Liver (tissue), 9 donors: ENCODE results near the gene RAB30. TPM values are rescaled to one million over a fixed set of nuclear protein-coding genes. Genes with fewer than 3 reads are reported as not detected.

Experiments
- DNase-seq: peaks from one replicate; pipeline ENCODE4 v3.0.0-alpha.2; 2017; ENCODE audit warnings: low spot score
- H3K27ac ChIP-seq, 2 donors: one replicate each; pipeline ENCODE4 v1.7.0; 2013; ENCODE audit warnings: inconsistent platforms in 2 of 2, low read length in 2 of 2, control low read depth in 1 of 2, low read depth in 1 of 2, mild to moderate bottlenecking in 1 of 2
- H3K27me3 ChIP-seq, 4 donors: one replicate each; pipeline versions ENCODE4 v1.6.1 to v1.7.0; 2013; ENCODE audit warnings: low read length in 3 of 4, inconsistent platforms in 1 of 4, mild to moderate bottlenecking in 1 of 4, moderate library complexity in 1 of 4; ENCODE audit not compliant: control insufficient read depth in 4 of 4, insufficient read depth in 4 of 4
- H3K36me3 ChIP-seq, 4 donors: one replicate each; pipeline versions ENCODE4 v1.6.1 to v1.7.0; 2013; ENCODE audit warnings: low read length in 3 of 4, mild to moderate bottlenecking in 3 of 4, low read depth in 1 of 4, moderate library complexity in 1 of 4; ENCODE audit not compliant: control insufficient read depth in 4 of 4, insufficient read depth in 3 of 4
- H3K4me1 ChIP-seq, 4 donors: one replicate each; pipeline versions ENCODE4 v1.6.1 to v1.7.0; 2013; ENCODE audit warnings: low read length in 3 of 4, mild to moderate bottlenecking in 3 of 4, moderate library complexity in 1 of 4; ENCODE audit not compliant: control insufficient read depth in 4 of 4, insufficient read depth in 4 of 4
- H3K4me3 ChIP-seq, 3 donors: one replicate each; pipeline versions ENCODE4 v1.6.1 to v1.7.0; 2013; ENCODE audit warnings: low read length in 3 of 3, control low read depth in 1 of 3, low read depth in 1 of 3, mild to moderate bottlenecking in 1 of 3
- H3K9ac ChIP-seq, 2 donors: one replicate each; pipeline ENCODE4 v1.7.0; 2013; ENCODE audit warnings: low read length in 2 of 2, mild to moderate bottlenecking in 2 of 2, moderate library complexity in 2 of 2, control low read depth in 1 of 2, low read depth in 1 of 2
- H3K9me3 ChIP-seq, 4 donors: one replicate each; pipeline versions ENCODE4 v1.6.1 to v1.7.0; 2013; ENCODE audit warnings: low read length in 3 of 4; ENCODE audit not compliant: control insufficient read depth in 4 of 4
- EGR1 ChIP-seq, 2 donors: IDR thresholded peaks; 2 replicates each; pipeline ENCODE4 v1.6.1; 2016 to 2018; ENCODE audit warnings: antibody characterized with exemption in 2 of 2, low read depth in 2 of 2
- FOXA1 ChIP-seq: IDR thresholded peaks from 2 replicates; pipeline ENCODE4 v1.6.1; 2016; ENCODE audit warnings: antibody characterized with exemption
- FOXA2 ChIP-seq: IDR thresholded peaks from 2 replicates; pipeline ENCODE4 v1.6.1; 2016; ENCODE audit warnings: antibody characterized with exemption
- GABPA ChIP-seq, 2 donors: IDR thresholded peaks in 1 of 2; conservative IDR thresholded peaks in 1 of 2; 2 replicates each; pipeline ENCODE4 v1.6.1; 2016; ENCODE audit warnings: antibody characterized with exemption in 2 of 2, mild to moderate bottlenecking in 1 of 2, moderate library complexity in 1 of 2
- HNF4A ChIP-seq, 2 donors: conservative IDR thresholded peaks; 2 replicates each; pipeline ENCODE4 v1.6.1; 2016; ENCODE audit warnings: antibody characterized with exemption in 2 of 2, mild to moderate bottlenecking in 2 of 2
- HNF4G ChIP-seq: IDR thresholded peaks from 2 replicates; pipeline ENCODE4 v1.6.1; 2016; ENCODE audit warnings: antibody characterized with exemption
- JUND ChIP-seq, 2 donors: IDR thresholded peaks; 2 replicates each; pipeline ENCODE4 v1.6.1; 2016; ENCODE audit warnings: antibody characterized with exemption in 2 of 2
- NR2F2 ChIP-seq: IDR thresholded peaks from 2 replicates; pipeline ENCODE4 v1.6.1; 2016; ENCODE audit warnings: antibody characterized with exemption
- RAD21 ChIP-seq, 2 donors: IDR thresholded peaks; 2 replicates each; pipeline ENCODE4 v1.6.1; 2016; ENCODE audit warnings: antibody characterized with exemption in 2 of 2, mild to moderate bottlenecking in 2 of 2
- RXRA ChIP-seq, 2 donors: IDR thresholded peaks; 2 replicates each; pipeline ENCODE4 v1.6.1; 2017 to 2018; ENCODE audit warnings: antibody characterized with exemption in 2 of 2, mild to moderate bottlenecking in 1 of 2
- SP1 ChIP-seq: IDR thresholded peaks from 2 replicates; pipeline ENCODE4 v1.6.1; 2018; ENCODE audit warnings: antibody characterized with exemption, mild to moderate bottlenecking
- TAF1 ChIP-seq: conservative IDR thresholded peaks from 2 replicates; pipeline ENCODE4 v1.6.1; 2016; ENCODE audit warnings: antibody characterized with exemption, mild to moderate bottlenecking
- polyA plus RNA-seq, 2 donors: library from polyadenylated mRNA; stranded (reverse) in 1 of 2; unstranded in 1 of 2; fragments of 200-250 nt in 1 of 2; fragments of >200 nt in 1 of 2; fragmentation: Nextera tagmentation in 1 of 2; extraction: Ambion mirVana in 1 of 2; gene quantifications; one replicate each; pipeline versions ENCODE4 v1.2.1 to v1.2.3, GENCODE V29; 2013 to 2015
- total RNA-seq, 2 donors: library from RNA; depleted of rRNA; stranded (reverse); fragments of >200 nt; gene quantifications; one replicate each; pipeline ENCODE4 v1.2.3, GENCODE V29; 2014
- TF ChIP-seq, protein P1 (sequence below): IDR thresholded peaks from 2 replicates; pipeline ENCODE4 v1.6.1; 2016; ENCODE audit warnings: antibody characterized with exemption
- TF ChIP-seq, protein P2 (sequence below): fragments of 150-350 bp; IDR thresholded peaks from 2 replicates; pipeline ENCODE4 v1.5.1; 2017; ENCODE audit warnings: improper control_type of control experiment, low read depth, low read length; ENCODE audit not compliant: missing input control
- TF ChIP-seq, protein P3 (sequence below): IDR thresholded peaks from 2 replicates; pipeline ENCODE4 v1.6.1; 2016; ENCODE audit warnings: antibody characterized with exemption
- TF ChIP-seq, protein P4 (sequence below): IDR thresholded peaks from 2 replicates; pipeline ENCODE4 v1.6.1; 2016; ENCODE audit warnings: antibody characterized with exemption
- TF ChIP-seq, protein P5 (sequence below): IDR thresholded peaks from 2 replicates; pipeline ENCODE4 v1.6.1; 2016; ENCODE audit warnings: antibody characterized with exemption, mild to moderate bottlenecking
- donor health status: healthy.
- donor health status: healthy.
- donor health status: healthy.
- donor health status: healthy.
- donor health status: healthy.

The RAB30 gene
- total and polyA plus RNA-seq, 4 donors = 2.4 to 5.4 (median 3.2) TPM

DNA sequence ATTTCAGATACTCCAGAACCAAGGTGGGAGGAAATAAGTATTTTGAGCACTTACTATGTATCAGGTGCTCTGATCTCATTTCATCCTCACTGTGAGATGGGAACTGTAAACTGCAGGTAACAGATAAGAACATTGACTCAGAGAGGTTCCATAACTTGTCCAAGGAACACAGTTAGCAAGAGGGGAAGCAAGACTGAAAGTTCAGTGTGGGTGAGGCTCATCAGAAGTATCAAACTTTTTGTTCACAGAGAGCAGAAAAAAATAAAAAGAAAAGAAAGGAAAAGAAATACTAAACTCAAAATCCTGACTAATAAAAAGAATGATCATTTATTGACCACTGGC lies 37.1 kb downstream of the RAB30 start:
- Histone ChIP-seq H3K9ac (no peak overlapping the region), H3K27ac (no peak overlapping the region), H3K4me1 (peaks cover 0 to 17% (median 12%) of the 10 kb centered on the region in 4 donors), H3K9me3 (no peaks in the 10 kb centered on the region), H3K27me3 (no peaks in the 10 kb centered on the region), H3K36me3 (no peaks in the 10 kb centered on the region), H3K4me3 (no peak overlapping the region)
- DNase-seq = no peak
- TF ChIP-seq JUND (IDR thresholded peaks at IDR 0.05) (no peak), EGR1 (IDR thresholded peaks at IDR 0.05; ENCODE audit: low read depth in 2 of 2) (no peak), TAF1 (no peak), NR2F2 (no peak), SP1 (no peak), RXRA (IDR thresholded peaks at IDR 0.05) (no peak), FOXA2 (no peak), GABPA (IDR thresholded peaks at IDR 0.05 in 1 of 2, conservative IDR thresholded peaks at IDR 0.05 in 1 of 2) (no peak), RAD21 (IDR thresholded peaks at IDR 0.05) (no peak), HNF4A (conservative IDR thresholded peaks at IDR 0.05) (no peak), FOXA1 (no peak), HNF4G (no peak)
- TF ChIP-seq, protein P1, sequence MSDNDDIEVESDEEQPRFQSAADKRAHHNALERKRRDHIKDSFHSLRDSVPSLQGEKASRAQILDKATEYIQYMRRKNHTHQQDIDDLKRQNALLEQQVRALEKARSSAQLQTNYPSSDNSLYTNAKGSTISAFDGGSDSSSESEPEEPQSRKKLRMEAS = no peak
- TF ChIP-seq, protein P2, sequence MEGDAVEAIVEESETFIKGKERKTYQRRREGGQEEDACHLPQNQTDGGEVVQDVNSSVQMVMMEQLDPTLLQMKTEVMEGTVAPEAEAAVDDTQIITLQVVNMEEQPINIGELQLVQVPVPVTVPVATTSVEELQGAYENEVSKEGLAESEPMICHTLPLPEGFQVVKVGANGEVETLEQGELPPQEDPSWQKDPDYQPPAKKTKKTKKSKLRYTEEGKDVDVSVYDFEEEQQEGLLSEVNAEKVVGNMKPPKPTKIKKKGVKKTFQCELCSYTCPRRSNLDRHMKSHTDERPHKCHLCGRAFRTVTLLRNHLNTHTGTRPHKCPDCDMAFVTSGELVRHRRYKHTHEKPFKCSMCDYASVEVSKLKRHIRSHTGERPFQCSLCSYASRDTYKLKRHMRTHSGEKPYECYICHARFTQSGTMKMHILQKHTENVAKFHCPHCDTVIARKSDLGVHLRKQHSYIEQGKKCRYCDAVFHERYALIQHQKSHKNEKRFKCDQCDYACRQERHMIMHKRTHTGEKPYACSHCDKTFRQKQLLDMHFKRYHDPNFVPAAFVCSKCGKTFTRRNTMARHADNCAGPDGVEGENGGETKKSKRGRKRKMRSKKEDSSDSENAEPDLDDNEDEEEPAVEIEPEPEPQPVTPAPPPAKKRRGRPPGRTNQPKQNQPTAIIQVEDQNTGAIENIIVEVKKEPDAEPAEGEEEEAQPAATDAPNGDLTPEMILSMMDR = no peak
- TF ChIP-seq, protein P3, sequence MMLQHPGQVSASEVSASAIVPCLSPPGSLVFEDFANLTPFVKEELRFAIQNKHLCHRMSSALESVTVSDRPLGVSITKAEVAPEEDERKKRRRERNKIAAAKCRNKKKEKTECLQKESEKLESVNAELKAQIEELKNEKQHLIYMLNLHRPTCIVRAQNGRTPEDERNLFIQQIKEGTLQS = no peak
- TF ChIP-seq, protein P4, sequence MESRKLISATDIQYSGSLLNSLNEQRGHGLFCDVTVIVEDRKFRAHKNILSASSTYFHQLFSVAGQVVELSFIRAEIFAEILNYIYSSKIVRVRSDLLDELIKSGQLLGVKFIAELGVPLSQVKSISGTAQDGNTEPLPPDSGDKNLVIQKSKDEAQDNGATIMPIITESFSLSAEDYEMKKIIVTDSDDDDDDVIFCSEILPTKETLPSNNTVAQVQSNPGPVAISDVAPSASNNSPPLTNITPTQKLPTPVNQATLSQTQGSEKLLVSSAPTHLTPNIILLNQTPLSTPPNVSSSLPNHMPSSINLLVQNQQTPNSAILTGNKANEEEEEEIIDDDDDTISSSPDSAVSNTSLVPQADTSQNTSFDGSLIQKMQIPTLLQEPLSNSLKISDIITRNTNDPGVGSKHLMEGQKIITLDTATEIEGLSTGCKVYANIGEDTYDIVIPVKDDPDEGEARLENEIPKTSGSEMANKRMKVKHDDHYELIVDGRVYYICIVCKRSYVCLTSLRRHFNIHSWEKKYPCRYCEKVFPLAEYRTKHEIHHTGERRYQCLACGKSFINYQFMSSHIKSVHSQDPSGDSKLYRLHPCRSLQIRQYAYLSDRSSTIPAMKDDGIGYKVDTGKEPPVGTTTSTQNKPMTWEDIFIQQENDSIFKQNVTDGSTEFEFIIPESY = no peak
- TF ChIP-seq, protein P5, sequence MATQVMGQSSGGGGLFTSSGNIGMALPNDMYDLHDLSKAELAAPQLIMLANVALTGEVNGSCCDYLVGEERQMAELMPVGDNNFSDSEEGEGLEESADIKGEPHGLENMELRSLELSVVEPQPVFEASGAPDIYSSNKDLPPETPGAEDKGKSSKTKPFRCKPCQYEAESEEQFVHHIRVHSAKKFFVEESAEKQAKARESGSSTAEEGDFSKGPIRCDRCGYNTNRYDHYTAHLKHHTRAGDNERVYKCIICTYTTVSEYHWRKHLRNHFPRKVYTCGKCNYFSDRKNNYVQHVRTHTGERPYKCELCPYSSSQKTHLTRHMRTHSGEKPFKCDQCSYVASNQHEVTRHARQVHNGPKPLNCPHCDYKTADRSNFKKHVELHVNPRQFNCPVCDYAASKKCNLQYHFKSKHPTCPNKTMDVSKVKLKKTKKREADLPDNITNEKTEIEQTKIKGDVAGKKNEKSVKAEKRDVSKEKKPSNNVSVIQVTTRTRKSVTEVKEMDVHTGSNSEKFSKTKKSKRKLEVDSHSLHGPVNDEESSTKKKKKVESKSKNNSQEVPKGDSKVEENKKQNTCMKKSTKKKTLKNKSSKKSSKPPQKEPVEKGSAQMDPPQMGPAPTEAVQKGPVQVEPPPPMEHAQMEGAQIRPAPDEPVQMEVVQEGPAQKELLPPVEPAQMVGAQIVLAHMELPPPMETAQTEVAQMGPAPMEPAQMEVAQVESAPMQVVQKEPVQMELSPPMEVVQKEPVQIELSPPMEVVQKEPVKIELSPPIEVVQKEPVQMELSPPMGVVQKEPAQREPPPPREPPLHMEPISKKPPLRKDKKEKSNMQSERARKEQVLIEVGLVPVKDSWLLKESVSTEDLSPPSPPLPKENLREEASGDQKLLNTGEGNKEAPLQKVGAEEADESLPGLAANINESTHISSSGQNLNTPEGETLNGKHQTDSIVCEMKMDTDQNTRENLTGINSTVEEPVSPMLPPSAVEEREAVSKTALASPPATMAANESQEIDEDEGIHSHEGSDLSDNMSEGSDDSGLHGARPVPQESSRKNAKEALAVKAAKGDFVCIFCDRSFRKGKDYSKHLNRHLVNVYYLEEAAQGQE = no peak
